Esophagus muscularis mucosa (tissue), 4 donors: Measurements from ENCODE around the gene SLC35G3.

Experiments
- EP300 ChIP-seq: sonication (generic); formaldehyde crosslinking; IDR thresholded peaks from one replicate; pipeline ENCODE4 v1.6.1; 2017; ENCODE audit warnings: antibody characterized with exemption
- POLR2A ChIP-seq: fragments of 450-650 bp; IDR thresholded peaks from one replicate; pipeline ENCODE4 v1.6.1; 2017; ENCODE audit warnings: antibody characterized with exemption, moderate library complexity, mild to moderate bottlenecking, low read depth
- POLR2AphosphoS5 ChIP-seq, 2 donors: sonication (generic); formaldehyde crosslinking; IDR thresholded peaks; one replicate each; pipeline ENCODE4 v1.6.1; 2017; ENCODE audit warnings: antibody characterized with exemption in 2 of 2
- TF ChIP-seq, protein P1 (sequence below), 3 experiments: fragments of 200-600 bp in 2 of 3; fragments of 450-650 bp in 1 of 3; sonication (generic) in 2 of 3; IDR thresholded peaks; one replicate each; pipeline ENCODE4 v1.5.1; 2017 to 2019; ENCODE audit warnings: antibody characterized with exemption in 3 of 3, mild to moderate bottlenecking in 2 of 3, moderate library complexity in 1 of 3

DNA sequence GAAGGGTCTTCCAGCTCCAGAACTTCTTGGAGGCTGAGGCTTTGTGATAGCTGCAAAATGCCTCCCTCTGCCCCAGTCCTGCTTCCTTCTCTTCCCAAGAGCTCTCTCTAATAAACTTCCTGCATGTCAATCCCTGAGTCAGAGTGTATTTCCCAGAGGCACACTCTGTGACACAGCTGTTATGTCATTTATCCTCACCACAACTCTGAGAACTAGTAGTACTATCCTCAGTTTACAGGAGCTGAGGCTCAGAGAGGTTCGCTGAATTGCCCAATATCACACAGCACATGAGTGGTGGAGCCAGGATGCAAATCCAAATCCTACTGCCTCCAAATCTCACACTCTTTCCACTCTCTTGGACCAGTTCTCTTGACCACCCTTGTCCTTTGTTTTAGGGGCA lies 26.5 kb downstream of the SLC35G3 start:
- TF ChIP-seq POLR2A (no peak), EP300 (no peak), POLR2AphosphoS5 (IDR thresholded peaks at IDR 0.05) (no peak)
- TF ChIP-seq, protein P1, sequence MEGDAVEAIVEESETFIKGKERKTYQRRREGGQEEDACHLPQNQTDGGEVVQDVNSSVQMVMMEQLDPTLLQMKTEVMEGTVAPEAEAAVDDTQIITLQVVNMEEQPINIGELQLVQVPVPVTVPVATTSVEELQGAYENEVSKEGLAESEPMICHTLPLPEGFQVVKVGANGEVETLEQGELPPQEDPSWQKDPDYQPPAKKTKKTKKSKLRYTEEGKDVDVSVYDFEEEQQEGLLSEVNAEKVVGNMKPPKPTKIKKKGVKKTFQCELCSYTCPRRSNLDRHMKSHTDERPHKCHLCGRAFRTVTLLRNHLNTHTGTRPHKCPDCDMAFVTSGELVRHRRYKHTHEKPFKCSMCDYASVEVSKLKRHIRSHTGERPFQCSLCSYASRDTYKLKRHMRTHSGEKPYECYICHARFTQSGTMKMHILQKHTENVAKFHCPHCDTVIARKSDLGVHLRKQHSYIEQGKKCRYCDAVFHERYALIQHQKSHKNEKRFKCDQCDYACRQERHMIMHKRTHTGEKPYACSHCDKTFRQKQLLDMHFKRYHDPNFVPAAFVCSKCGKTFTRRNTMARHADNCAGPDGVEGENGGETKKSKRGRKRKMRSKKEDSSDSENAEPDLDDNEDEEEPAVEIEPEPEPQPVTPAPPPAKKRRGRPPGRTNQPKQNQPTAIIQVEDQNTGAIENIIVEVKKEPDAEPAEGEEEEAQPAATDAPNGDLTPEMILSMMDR (IDR thresholded peaks at IDR 0.05) = no peak
